NT2/D1 (cell line): ENCODE data around the gene PITPNM3.

Experiments
- YY1 ChIP-seq: IDR thresholded peaks from 2 replicates; pipeline ENCODE4 v1.6.1; 2011; ENCODE audit not compliant: insufficient read length, insufficient read depth
- ZNF274 ChIP-seq: IDR thresholded peaks from 2 replicates; pipeline ENCODE4 v1.6.1; 2011; ENCODE audit warnings: mild to moderate bottlenecking, low read depth, low read length

DNA sequence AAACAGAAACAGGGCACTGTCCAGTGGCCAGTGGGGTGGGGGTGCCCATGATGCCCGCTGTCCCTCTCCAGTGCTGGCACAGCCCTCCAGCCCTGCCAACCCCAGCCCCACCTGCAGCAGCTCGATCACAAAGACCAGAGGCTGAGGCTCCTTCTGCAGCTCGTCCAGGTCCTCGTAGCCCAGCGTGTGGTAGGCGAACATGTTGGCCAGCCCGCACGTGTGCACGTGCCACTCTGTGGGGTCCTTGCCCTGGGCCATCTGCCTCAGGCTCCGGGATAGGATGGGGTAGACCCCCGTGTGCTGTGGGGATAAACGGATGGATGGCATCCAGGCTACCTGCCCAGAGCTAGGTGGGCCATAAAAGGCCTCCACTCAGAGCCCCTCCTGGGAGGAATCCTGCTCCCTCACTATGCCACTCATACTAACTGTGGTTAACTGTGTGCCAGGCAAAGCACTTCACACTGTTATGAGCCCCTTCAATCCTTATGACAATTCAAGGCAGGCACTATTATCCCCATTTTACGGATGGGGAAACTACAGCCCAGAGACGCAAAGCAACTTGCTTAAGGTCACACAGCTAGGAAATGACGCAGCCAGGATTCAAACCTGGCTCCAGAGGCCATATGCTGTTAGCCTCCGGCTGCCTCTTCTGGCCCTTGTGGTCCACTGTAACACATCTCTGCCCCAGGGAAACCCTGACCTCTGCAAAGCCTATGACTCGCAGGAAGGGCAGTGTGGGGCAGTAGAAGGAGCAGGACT, 128.0 kb downstream of the PITPNM3 start:
- no peak for TF ChIP-seq ZNF274
- TF ChIP-seq YY1: no peak
